Loucy (cell line): ENCODE measurements around the gene TRPM3.

ENCODE experiments used
- H2AFZ ChIP-seq: fragments of 200-600 bp; sonication (generic); 2 replicates; pipeline ENCODE4 v1.6.0; 2016; ENCODE audit warnings: antibody characterized with exemption, mild to moderate bottlenecking, low read length, moderate library complexity
- H3F3A ChIP-seq: fragments of 200-600 bp; 2 replicates; pipeline ENCODE4 v1.6.0; 2016; ENCODE audit warnings: antibody characterized with exemption, low read depth, mild to moderate bottlenecking
- H3K27me3 ChIP-seq: fragments of 200-600 bp; sonication (generic); 2 replicates; pipeline ENCODE4 v1.6.1; 2014; ENCODE audit warnings: low read length, mild to moderate bottlenecking; ENCODE audit not compliant: insufficient read depth, poor library complexity, severe bottlenecking
- H3K36me3 ChIP-seq: fragments of 200-600 bp; sonication (generic); 2 replicates; pipeline ENCODE4 v1.6.1; 2016; ENCODE audit warnings: low read length; ENCODE audit not compliant: insufficient read depth
- H3K4me1 ChIP-seq: fragments of 200-600 bp; sonication (generic); 2 replicates; pipeline ENCODE4 v1.5.1; 2014; ENCODE audit warnings: low read length, mild to moderate bottlenecking; ENCODE audit not compliant: insufficient read depth, poor library complexity, severe bottlenecking
- H3K4me2 ChIP-seq: fragments of 200-600 bp; sonication (generic); 2 replicates; pipeline ENCODE4 v1.6.0; 2014; ENCODE audit warnings: antibody characterized with exemption, low read length, low read depth, mild to moderate bottlenecking; ENCODE audit not compliant: poor library complexity, severe bottlenecking
- H3K4me3 ChIP-seq: fragments of 200-600 bp; sonication (generic); 2 replicates; pipeline ENCODE4 v1.5.1; 2014; ENCODE audit warnings: low read length, mild to moderate bottlenecking, mixed read lengths; ENCODE audit not compliant: poor library complexity, severe bottlenecking
- H3K79me2 ChIP-seq: fragments of 200-600 bp; sonication (generic); 2 replicates; pipeline ENCODE4 v1.6.1; 2014; ENCODE audit warnings: low read length; ENCODE audit not compliant: insufficient read depth
- H3K9ac ChIP-seq: fragments of 200-600 bp; sonication (generic); 2 replicates; pipeline ENCODE4 v1.6.0; 2014; ENCODE audit warnings: mild to moderate bottlenecking, low read depth, low read length, moderate library complexity; ENCODE audit not compliant: poor library complexity, severe bottlenecking
- H3K9me2 ChIP-seq: fragments of 200-600 bp; sonication (generic); replicated peaks from 2 replicates; pipeline ENCODE4 v1.6.1; 2016; ENCODE audit warnings: low read depth, low read length, mixed read lengths
- H3K9me3 ChIP-seq: fragments of 200-600 bp; sonication (generic); 2 replicates; pipeline ENCODE4 v1.6.1; 2014; ENCODE audit warnings: mild to moderate bottlenecking, antibody characterized with exemption, low read length, low read depth; ENCODE audit not compliant: insufficient read depth
- H4K20me1 ChIP-seq: fragments of 200-600 bp; sonication (generic); 2 replicates; pipeline ENCODE4 v1.6.0; 2014; ENCODE audit warnings: antibody characterized with exemption, low read length, mild to moderate bottlenecking; ENCODE audit not compliant: insufficient read depth, poor library complexity, severe bottlenecking
- CTCF ChIP-seq: fragments of 200-600 bp; sonication (generic); conservative IDR thresholded peaks from 2 replicates; pipeline ENCODE4 v1.5.1; 2014; ENCODE audit warnings: mild to moderate bottlenecking, antibody characterized with exemption, low read length
- EZH2phosphoT487 ChIP-seq: fragments of 200-600 bp; IDR thresholded peaks from 2 replicates; pipeline ENCODE4 v1.6.1; 2018; ENCODE audit warnings: antibody characterized with exemption, mild to moderate bottlenecking, moderate library complexity, borderline replicate concordance

Gene TRPM3

GRCh38 chr9:70537084-70537483 lies 584.3 kb downstream of the TRPM3 start:
- no peaks in the 10 kb centered on the region for H3K9me2 ChIP-seq

GRCh38 chr9:70535546-70536323 lies 585.7 kb downstream of the TRPM3 start:
- no peaks in the 10 kb centered on the region for H3K27me3 ChIP-seq
- H3K4me1 ChIP-seq, result peaks cover 6% of the 10 kb centered on the region
- no peaks in the 10 kb centered on the region for H3K9me3 ChIP-seq
- no peak overlapping the region for H3K4me3 ChIP-seq
- H3F3A ChIP-seq, result no peaks in the 10 kb centered on the region
- no peaks in the 10 kb centered on the region for H4K20me1 ChIP-seq
- no peak for TF ChIP-seq CTCF
- H3K9ac ChIP-seq, result no peak overlapping the region
- H3K79me2 ChIP-seq, result no peaks in the 10 kb centered on the region
- H2AFZ ChIP-seq, result no peak overlapping the region
- no peak overlapping the region for H3K4me2 ChIP-seq
- H3K36me3 ChIP-seq, result no peaks in the 10 kb centered on the region
- H3K9me2 ChIP-seq, result no peaks in the 10 kb centered on the region

More at GRCh38 chr9:70537084-70537483, 584.3 kb downstream of the TRPM3 start:
- Histone ChIP-seq H3K9ac (no peak overlapping the region), H4K20me1 (no peaks in the 10 kb centered on the region), H3K79me2 (no peaks in the 10 kb centered on the region), H3K36me3 (no peaks in the 10 kb centered on the region), H3K4me2 (no peak overlapping the region), H3K4me3 (no peak overlapping the region), H2AFZ (no peak overlapping the region), H3K9me3 (no peaks in the 10 kb centered on the region), H3F3A (no peaks in the 10 kb centered on the region), H3K4me1 (peaks cover 6% of the 10 kb centered on the region), H3K27me3 (no peaks in the 10 kb centered on the region)
- TF ChIP-seq CTCF (no peak), EZH2phosphoT487 (no peak)

GRCh38 chr9:70534471-70534870 lies 587.0 kb downstream of the TRPM3 start:
- H3K9me3 ChIP-seq, result no peaks in the 10 kb centered on the region
- peaks cover 6% of the 10 kb centered on the region for H3K4me1 ChIP-seq
- H3K4me2 ChIP-seq, result no peak overlapping the region
- H3F3A ChIP-seq, result no peaks in the 10 kb centered on the region
- no peaks in the 10 kb centered on the region for H3K79me2 ChIP-seq
- no peak overlapping the region for H3K9ac ChIP-seq
- no peaks in the 10 kb centered on the region for H3K36me3 ChIP-seq
- no peak overlapping the region for H3K4me3 ChIP-seq
- no peaks in the 10 kb centered on the region for H3K27me3 ChIP-seq
- TF ChIP-seq CTCF, result no peak
- no peak for TF ChIP-seq EZH2phosphoT487
- H4K20me1 ChIP-seq, result no peaks in the 10 kb centered on the region
- H3K9me2 ChIP-seq, result no peaks in the 10 kb centered on the region
- H2AFZ ChIP-seq, result no peak overlapping the region
